HEK293 (cell line): Measurements from ENCODE around the gene FSTL5.

Source experiments
- HOXA7 ChIP-seq: sonication (generic); formaldehyde crosslinking; IDR thresholded peaks from 2 replicates; pipeline ENCODE4 v1.8.1; 2022; ENCODE audit warnings: missing genetic modification reagents, borderline replicate concordance
- ZNF24 ChIP-seq: fragments of 450-650 bp; formaldehyde crosslinking; IDR thresholded peaks from 2 replicates; pipeline ENCODE4 v1.5.1; 2016; ENCODE audit warnings: missing biosample characterization, missing genetic modification characterization
- ZNF623 ChIP-seq: fragments of 450-650 bp; formaldehyde crosslinking; IDR thresholded peaks from 2 replicates; pipeline ENCODE4 v1.5.1; 2016; ENCODE audit warnings: missing biosample characterization, missing genetic modification characterization
- TF ChIP-seq, protein P1 (sequence below): fragments of 450-650 bp; formaldehyde crosslinking; IDR thresholded peaks from 2 replicates; pipeline ENCODE4 v1.5.1; 2016; ENCODE audit warnings: missing biosample characterization, missing genetic modification characterization
- TF ChIP-seq, protein P2 (sequence below): fragments of 450-650 bp; formaldehyde crosslinking; IDR thresholded peaks from 2 replicates; pipeline ENCODE4 v1.5.1; 2017; ENCODE audit warnings: missing biosample characterization, missing genetic modification characterization
- TF ChIP-seq, protein P3 (sequence below): fragments of 450-650 bp; formaldehyde crosslinking; IDR thresholded peaks from 2 replicates; pipeline ENCODE4 v1.5.1; 2016; ENCODE audit warnings: missing biosample characterization, missing genetic modification characterization
- TF ChIP-seq, protein P4 (sequence below): fragments of 450-650 bp; formaldehyde crosslinking; IDR thresholded peaks from 2 replicates; pipeline ENCODE4; 2016; ENCODE audit warnings: missing biosample characterization, missing genetic modification characterization
- TF ChIP-seq, protein P5 (sequence below): sonication (generic); formaldehyde crosslinking; IDR thresholded peaks from 2 replicates; pipeline ENCODE4 v1.8.1; 2022; ENCODE audit warnings: mild to moderate bottlenecking, moderate library complexity, missing genetic modification reagents

DNA sequence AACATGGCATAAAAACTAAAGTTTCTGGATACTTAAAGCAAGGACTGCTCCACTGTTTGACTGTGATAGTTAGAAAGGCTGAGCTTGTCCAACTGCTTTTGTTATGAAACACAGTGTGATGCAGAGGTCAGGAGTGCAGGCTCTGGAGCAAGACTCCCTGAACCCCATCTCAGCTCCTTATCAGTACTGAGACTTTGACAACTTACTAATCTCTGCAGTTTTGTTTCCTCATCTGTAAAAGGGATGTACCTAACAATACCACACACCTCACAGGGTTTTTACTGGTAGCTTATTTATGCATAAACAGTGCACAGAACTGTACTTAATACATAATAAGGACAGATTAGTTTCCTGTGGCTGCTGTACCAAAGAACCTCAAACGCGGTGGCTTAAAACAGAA lies 804.3 kb downstream of the FSTL5 start:
- no peak for TF ChIP-seq ZNF623
- TF ChIP-seq, protein P1, sequence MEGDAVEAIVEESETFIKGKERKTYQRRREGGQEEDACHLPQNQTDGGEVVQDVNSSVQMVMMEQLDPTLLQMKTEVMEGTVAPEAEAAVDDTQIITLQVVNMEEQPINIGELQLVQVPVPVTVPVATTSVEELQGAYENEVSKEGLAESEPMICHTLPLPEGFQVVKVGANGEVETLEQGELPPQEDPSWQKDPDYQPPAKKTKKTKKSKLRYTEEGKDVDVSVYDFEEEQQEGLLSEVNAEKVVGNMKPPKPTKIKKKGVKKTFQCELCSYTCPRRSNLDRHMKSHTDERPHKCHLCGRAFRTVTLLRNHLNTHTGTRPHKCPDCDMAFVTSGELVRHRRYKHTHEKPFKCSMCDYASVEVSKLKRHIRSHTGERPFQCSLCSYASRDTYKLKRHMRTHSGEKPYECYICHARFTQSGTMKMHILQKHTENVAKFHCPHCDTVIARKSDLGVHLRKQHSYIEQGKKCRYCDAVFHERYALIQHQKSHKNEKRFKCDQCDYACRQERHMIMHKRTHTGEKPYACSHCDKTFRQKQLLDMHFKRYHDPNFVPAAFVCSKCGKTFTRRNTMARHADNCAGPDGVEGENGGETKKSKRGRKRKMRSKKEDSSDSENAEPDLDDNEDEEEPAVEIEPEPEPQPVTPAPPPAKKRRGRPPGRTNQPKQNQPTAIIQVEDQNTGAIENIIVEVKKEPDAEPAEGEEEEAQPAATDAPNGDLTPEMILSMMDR: no peak
- TF ChIP-seq ZNF24: no peak
- TF ChIP-seq, protein P2, sequence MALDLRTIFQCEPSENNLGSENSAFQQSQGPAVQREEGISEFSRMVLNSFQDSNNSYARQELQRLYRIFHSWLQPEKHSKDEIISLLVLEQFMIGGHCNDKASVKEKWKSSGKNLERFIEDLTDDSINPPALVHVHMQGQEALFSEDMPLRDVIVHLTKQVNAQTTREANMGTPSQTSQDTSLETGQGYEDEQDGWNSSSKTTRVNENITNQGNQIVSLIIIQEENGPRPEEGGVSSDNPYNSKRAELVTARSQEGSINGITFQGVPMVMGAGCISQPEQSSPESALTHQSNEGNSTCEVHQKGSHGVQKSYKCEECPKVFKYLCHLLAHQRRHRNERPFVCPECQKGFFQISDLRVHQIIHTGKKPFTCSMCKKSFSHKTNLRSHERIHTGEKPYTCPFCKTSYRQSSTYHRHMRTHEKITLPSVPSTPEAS: no peak
- TF ChIP-seq, protein P3, sequence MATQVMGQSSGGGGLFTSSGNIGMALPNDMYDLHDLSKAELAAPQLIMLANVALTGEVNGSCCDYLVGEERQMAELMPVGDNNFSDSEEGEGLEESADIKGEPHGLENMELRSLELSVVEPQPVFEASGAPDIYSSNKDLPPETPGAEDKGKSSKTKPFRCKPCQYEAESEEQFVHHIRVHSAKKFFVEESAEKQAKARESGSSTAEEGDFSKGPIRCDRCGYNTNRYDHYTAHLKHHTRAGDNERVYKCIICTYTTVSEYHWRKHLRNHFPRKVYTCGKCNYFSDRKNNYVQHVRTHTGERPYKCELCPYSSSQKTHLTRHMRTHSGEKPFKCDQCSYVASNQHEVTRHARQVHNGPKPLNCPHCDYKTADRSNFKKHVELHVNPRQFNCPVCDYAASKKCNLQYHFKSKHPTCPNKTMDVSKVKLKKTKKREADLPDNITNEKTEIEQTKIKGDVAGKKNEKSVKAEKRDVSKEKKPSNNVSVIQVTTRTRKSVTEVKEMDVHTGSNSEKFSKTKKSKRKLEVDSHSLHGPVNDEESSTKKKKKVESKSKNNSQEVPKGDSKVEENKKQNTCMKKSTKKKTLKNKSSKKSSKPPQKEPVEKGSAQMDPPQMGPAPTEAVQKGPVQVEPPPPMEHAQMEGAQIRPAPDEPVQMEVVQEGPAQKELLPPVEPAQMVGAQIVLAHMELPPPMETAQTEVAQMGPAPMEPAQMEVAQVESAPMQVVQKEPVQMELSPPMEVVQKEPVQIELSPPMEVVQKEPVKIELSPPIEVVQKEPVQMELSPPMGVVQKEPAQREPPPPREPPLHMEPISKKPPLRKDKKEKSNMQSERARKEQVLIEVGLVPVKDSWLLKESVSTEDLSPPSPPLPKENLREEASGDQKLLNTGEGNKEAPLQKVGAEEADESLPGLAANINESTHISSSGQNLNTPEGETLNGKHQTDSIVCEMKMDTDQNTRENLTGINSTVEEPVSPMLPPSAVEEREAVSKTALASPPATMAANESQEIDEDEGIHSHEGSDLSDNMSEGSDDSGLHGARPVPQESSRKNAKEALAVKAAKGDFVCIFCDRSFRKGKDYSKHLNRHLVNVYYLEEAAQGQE (tag by site-specific recombination): no peak
- TF ChIP-seq HOXA7 (CRISPR knock-in tag): no peak
- TF ChIP-seq, protein P4, sequence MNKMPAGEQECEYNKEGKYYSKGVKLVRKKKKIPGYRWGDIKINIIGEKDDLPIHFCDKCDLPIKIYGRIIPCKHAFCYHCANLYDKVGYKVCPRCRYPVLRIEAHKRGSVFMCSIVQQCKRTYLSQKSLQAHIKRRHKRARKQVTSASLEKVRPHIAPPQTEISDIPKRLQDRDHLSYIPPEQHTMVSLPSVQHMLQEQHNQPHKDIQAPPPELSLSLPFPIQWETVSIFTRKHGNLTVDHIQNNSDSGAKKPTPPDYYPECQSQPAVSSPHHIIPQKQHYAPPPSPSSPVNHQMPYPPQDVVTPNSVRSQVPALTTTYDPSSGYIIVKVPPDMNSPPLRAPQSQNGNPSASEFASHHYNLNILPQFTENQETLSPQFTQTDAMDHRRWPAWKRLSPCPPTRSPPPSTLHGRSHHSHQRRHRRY (tag by site-specific recombination): no peak
- TF ChIP-seq, protein P5, sequence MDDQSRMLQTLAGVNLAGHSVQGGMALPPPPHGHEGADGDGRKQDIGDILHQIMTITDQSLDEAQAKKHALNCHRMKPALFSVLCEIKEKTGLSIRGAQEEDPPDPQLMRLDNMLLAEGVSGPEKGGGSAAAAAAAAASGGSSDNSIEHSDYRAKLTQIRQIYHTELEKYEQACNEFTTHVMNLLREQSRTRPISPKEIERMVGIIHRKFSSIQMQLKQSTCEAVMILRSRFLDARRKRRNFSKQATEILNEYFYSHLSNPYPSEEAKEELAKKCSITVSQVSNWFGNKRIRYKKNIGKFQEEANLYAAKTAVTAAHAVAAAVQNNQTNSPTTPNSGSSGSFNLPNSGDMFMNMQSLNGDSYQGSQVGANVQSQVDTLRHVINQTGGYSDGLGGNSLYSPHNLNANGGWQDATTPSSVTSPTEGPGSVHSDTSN (CRISPR knock-in tag): no peak
